ENCODE data around the gene NT5DC3. TPM values are rescaled to one million over a fixed set of nuclear protein-coding genes. Genes with fewer than 3 reads are reported as not detected.

Gene NT5DC3
- total RNA-seq, 1 donor: 22.9 TPM

DNA sequence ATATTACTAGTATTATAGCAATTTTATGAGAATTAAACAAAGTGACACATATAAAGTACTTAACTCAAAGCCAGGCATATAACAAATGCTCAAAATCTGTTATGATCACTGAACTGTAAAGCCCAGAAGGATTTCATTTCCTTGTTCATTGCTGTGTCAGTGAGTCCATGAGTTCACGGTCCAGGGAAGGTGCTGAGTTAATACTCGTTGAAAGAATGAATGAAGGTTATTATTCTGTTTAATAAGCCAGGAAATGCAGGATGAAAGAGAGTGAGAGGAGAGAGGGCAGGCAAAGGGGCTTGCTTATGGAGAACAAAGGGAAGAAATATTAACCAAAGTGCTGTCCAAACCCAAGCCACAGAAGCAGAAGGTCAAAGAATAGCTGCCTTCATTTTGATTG lies 40.2 kb upstream of the NT5DC3 start:
- no peak for DNase-seq (ENCODE audit: low read depth)
- TF ChIP-seq, protein P1, sequence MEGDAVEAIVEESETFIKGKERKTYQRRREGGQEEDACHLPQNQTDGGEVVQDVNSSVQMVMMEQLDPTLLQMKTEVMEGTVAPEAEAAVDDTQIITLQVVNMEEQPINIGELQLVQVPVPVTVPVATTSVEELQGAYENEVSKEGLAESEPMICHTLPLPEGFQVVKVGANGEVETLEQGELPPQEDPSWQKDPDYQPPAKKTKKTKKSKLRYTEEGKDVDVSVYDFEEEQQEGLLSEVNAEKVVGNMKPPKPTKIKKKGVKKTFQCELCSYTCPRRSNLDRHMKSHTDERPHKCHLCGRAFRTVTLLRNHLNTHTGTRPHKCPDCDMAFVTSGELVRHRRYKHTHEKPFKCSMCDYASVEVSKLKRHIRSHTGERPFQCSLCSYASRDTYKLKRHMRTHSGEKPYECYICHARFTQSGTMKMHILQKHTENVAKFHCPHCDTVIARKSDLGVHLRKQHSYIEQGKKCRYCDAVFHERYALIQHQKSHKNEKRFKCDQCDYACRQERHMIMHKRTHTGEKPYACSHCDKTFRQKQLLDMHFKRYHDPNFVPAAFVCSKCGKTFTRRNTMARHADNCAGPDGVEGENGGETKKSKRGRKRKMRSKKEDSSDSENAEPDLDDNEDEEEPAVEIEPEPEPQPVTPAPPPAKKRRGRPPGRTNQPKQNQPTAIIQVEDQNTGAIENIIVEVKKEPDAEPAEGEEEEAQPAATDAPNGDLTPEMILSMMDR (IDR thresholded peaks at IDR 0.05; ENCODE audit: insufficient read depth, low read depth, low read length): no peak
- no peak overlapping the region for H3K4me3 ChIP-seq (ENCODE audit: low read depth, low read length)

DNA sequence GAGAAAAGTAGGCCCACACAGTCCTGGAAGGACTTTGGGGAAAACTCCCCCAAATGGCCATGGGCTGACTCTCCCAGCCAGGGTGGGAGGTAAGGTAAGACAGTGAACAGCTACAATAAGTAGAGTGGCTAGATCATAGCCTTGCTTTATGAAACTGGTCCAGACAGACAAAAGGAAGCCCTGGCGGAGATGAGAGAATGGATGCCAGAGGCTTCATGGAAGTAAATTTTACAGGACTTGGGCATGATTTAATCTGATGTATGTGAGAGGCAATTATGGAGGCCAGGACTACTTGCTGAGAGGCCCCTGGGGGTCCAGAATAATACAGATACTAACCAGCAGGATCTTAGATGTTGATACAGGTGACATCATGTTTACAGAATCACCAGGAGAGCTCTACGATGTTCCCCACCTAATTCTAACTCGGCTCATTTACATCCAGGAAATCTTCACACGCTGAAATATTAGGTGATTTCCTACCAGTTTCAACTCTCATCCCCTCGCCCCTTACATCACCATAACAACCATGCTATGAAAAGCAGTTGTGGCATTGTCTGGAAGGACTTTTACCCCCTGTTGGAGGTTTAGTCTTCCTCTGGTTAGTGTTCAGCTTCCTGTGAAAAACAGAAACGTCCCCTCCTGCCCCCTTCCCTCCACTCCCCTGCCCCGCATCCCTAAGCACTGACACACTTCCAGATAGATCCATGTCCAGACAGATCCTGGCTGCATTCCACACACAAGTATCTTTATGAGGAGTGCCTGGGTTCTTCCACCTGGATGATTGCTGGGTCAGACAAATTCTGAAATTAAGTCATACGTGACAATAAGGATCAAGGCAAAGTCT lies 39.5 kb upstream of the NT5DC3 start:
- TF ChIP-seq, protein P1 (IDR thresholded peaks at IDR 0.05; ENCODE audit: insufficient read depth, low read depth, low read length): no peak
- DNase-seq (ENCODE audit: low read depth): no peak
- no peak overlapping the region for H3K4me3 ChIP-seq (ENCODE audit: low read depth, low read length)

DNA sequence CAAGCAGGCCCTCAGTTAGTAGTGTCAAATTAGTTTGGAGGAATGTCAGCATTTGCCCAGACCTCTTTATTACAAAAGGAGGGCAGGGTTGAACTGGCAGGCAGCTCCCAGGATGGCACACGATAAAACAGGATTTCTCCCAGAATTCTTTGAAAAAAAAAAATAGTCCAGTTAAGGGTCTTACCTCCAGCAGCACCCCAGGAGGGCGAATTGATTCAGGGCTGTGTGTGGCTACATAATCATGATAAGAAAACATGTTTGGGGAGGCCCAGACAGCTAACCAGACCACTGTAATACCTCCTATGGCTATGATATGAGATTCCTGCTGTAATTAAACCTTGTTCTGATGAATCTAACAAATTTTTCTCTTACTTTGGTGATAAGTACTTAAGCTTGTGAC lies 38.8 kb upstream of the NT5DC3 start:
- no peak overlapping the region for H3K4me3 ChIP-seq (ENCODE audit: low read depth, low read length)
- DNase-seq (ENCODE audit: low read depth): no peak
- TF ChIP-seq, protein P1 (IDR thresholded peaks at IDR 0.05; ENCODE audit: insufficient read depth, low read depth, low read length): no peak

DNA sequence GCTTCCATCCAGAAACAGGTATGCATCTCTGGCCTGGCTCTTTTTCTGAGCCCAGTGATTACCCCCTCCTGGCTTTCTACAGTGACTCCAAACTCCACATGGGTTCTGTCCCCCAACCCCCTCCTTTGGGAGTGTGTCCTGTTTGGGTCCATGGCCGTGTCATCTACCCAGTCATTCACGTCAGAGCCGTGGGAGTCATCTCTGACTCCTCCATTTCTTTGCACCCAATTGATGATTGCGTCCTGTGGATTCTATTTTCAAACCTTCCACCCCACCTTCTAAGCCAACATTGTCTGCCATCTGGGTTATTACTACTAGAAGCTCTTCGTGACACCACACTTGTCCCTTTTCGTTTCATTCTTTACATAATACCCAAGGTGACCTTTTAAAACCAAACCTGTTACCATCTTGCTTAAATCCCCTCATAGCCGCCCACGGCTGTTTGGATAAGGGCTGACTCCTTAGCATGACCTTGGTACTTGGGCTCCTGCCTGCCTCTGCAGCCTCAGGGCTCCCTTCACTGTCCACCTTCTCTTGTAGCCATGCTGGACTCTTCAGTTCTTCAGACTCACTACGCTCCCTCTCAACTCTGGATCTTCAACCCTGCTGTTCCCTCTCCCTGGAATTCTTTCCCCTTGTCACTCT lies 38.1 kb upstream of the NT5DC3 start:
- TF ChIP-seq, protein P1 (IDR thresholded peaks at IDR 0.05; ENCODE audit: insufficient read depth, low read depth, low read length): no peak
- no peak overlapping the region for H3K4me3 ChIP-seq (ENCODE audit: low read depth, low read length)
- DNase-seq (ENCODE audit: low read depth): no peak

DNA sequence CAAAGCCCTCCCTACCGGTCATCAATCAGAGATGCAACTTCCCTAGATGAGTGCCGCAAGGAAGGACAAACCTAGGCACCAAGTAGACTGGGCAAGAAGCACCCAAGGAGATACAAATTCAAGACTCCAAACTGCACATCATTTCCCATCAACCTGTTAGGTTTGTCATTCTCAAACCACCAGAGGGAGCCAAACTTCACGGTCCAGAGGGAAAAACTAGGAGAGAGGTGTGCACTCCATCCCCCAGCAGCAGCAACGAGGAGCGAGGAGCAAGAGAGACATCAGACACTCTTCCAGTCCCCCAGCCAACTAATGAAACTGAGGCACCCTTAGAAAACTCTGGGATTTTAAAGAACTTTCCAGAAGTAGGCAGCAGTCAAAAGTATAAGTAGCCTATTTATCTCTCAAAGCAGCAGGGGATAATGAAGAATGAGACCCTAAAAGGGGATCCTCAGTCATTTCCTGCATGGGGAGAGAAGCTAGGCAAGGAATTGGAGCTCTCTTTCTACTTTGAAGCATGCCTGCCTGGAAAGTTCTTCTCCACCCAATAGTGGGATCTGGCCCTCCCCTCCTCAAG lies 37.0 kb upstream of the NT5DC3 start:
- peak; percentile 70 for DNase-seq (ENCODE audit: low read depth)
- TF ChIP-seq, protein P1 (IDR thresholded peaks at IDR 0.05; ENCODE audit: insufficient read depth, low read depth, low read length): peak; percentile 82
- H3K4me3 ChIP-seq (ENCODE audit: low read depth, low read length): no peak overlapping the region

DNA sequence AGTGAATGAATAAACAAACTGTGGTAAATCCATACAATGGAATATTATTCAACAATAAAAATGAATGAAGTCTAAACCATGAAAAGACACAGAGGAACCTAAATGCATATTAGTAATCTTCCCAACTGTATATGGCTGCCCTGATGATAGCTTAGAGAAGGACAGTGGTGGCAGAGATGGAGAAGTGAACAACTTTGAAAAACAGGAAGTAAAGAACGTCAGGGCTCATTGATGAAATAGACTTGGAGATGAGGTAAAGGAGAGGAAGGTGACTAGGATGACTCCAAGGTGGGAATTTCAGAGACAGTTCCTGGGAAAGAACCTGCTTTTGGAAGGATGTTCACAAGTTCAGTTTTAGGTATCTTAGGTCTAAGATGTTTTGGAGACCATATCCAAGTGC lies 36.3 kb upstream of the NT5DC3 start:
- H3K4me3 ChIP-seq (ENCODE audit: low read depth, low read length): no peak overlapping the region
- no peak for DNase-seq (ENCODE audit: low read depth)
- TF ChIP-seq, protein P1 (IDR thresholded peaks at IDR 0.05; ENCODE audit: insufficient read depth, low read depth, low read length): no peak

All from fibroblast of villous mesenchyme (primary cell).